Left renal cortex interstitium (tissue), 4 donors: ENCODE measurements around the gene P2RX5. TPM values are rescaled to one million over a fixed set of nuclear protein-coding genes. Genes with fewer than 3 reads are reported as not detected.

Source experiments
- DNase-seq, 4 donors: peaks; one replicate each; pipeline ENCODE4 v3.0.0-alpha.2; 2013; ENCODE audit warnings: low read depth in 4 of 4, low spot score in 2 of 4, missing footprints in 1 of 4
- polyA plus RNA-seq, 4 donors: library from polyadenylated mRNA; unstranded; fragments of 120-200 nt; gene quantifications; one replicate each; pipeline ENCODE4 v1.2.1, GENCODE V29; 2013; ENCODE audit not compliant: insufficient read length in 4 of 4

P2RX5 gene
- polyA plus RNA-seq, 4 donors: 0.76 to 1.8 (median 1.6) TPM

GRCh38 chr17:3630781-3631180 is 65.2 kb downstream of the P2RX5 start:
- DNase-seq: no peak

GRCh38 chr17:3627769-3628167 is 68.2 kb downstream of the P2RX5 start:
- no peak for DNase-seq

- no peak for DNase-seq
Observed at GRCh38 chr17:3626831-3627768, 68.9 kb downstream of the P2RX5 start.

Other genes starting within 250 kb of the P2RX5 start
- gene SPATA22, start 224.3 kb downstream of the P2RX5 start, polyA plus RNA-seq: 1 to 10 TPM in 2 of 4 donors, not detected in 2; 1.4 to 2.4 TPM
- gene ASPA, start 220.2 kb downstream of the P2RX5 start, polyA plus RNA-seq: 10 to 100 TPM; 20.4 to 32.9 (median 30.2) TPM
- gene TRPV3, start 138.3 kb downstream of the P2RX5 start, polyA plus RNA-seq: 1 to 10 TPM in 3 of 4 donors, under 1 TPM in 1; 0.64 to 1.7 (median 1.3) TPM
- 10 to 100 TPM in 2 of 4 donors, 1 to 10 TPM in 2; 6.0 to 12.9 (median 9.7) TPM for gene TRPV1, start 86.7 kb downstream of the P2RX5 start, polyA plus RNA-seq
- 10 to 100 TPM; 12.6 to 19.1 (median 18.2) TPM for gene SHPK, start 59.9 kb downstream of the P2RX5 start, polyA plus RNA-seq
- 10 to 100 TPM; 19.9 to 24.8 (median 21.9) TPM for gene CTNS, start 59.4 kb downstream of the P2RX5 start, polyA plus RNA-seq
- 100 to 1,000 TPM in 3 of 4 donors, 10 to 100 TPM in 1; 85.1 to 132 (median 104) TPM for gene TAX1BP3, start 27.6 kb downstream of the P2RX5 start, polyA plus RNA-seq
- 10 to 100 TPM; 24.3 to 42.5 (median 33.2) TPM for gene EMC6, start 27.3 kb downstream of the P2RX5 start, polyA plus RNA-seq
- gene HASPIN, start 27.7 kb upstream of the P2RX5 start, polyA plus RNA-seq: 1 to 10 TPM; 2.8 to 3.7 (median 3.1) TPM
- gene ITGAE, start 105.0 kb upstream of the P2RX5 start, polyA plus RNA-seq: 10 to 100 TPM; 38.7 to 43.1 (median 40.4) TPM
- 100 to 1,000 TPM in 2 of 4 donors, 10 to 100 TPM in 2; 61.1 to 134 (median 88.8) TPM for gene NCBP3, start 150.1 kb upstream of the P2RX5 start, polyA plus RNA-seq
- gene CAMKK1, start 196.9 kb upstream of the P2RX5 start, polyA plus RNA-seq: 1 to 10 TPM; 4.6 to 5.7 (median 4.8) TPM
- gene P2RX1, start 220.3 kb upstream of the P2RX5 start, polyA plus RNA-seq: 1 to 10 TPM in 3 of 4 donors, under 1 TPM in 1; 0.65 to 1.9 (median 1.3) TPM